K562 (cell line): ENCODE data around the gene SPNS2. TPM values are rescaled to one million over a fixed set of nuclear protein-coding genes. Genes with fewer than 3 reads are reported as not detected.

ENCODE experiments used
- ATAC-seq: fragments of 200-7000 bp; cut with Tn5 transposase; 3 replicates; pipeline ENCODE4 v1.9.1; 2020; ENCODE audit warnings: moderate library complexity
- BruUV-seq: library from RNA; stranded (reverse); fragments of 400-500 nt; replicated peaks from 2 replicates; lab custom pipeline; 2021; lab: Mats Ljungman, UMichigan
- CTCF ChIA-PET: fragments of 300-600 bp; formaldehyde crosslinking; extraction: SDS; loops from one replicate; lab custom pipeline; 2021; ENCODE audit warnings: low intra/inter-chr PET ratio; lab: Yijun Ruan, JAX
- POLR2A ChIA-PET: fragments of 300-600, 350-650 bp; sonication (Branson Sonifier 250); formaldehyde crosslinking; extraction: SDS; loops from one replicate; lab custom pipeline; 2021; ENCODE audit warnings: antibody characterized with exemption, inconsistent platforms; lab: Yijun Ruan, JAX
- DNase-seq, 4 experiments: peaks; one replicate each; pipeline versions ENCODE4 v3.0.0 to v3.0.0-alpha.2; 2011 to 2018; ENCODE audit warnings: low spot score in 3 of 4, mixed read lengths in 3 of 4; ENCODE audit errors: extremely low read depth in 1 of 4
- FAIRE-seq: peaks from 2 replicates; lab custom pipeline; 2011; peaks lifted over from hg19 to GRCh38; lab: Jason Lieb, UNC
- H2AFZ ChIP-seq: 2 replicates; pipeline ENCODE4 v1.6.0; 2011; ENCODE audit warnings: low read depth, low read length, control low read depth, inconsistent platforms
- H3K27ac ChIP-seq: fragments of 200-600 bp; 3 replicates; pipeline ENCODE4 v1.8.0; 2011; ENCODE audit warnings: low read depth, mild to moderate bottlenecking, control low read depth, inconsistent platforms, low read length, moderate library complexity, mixed read lengths; ENCODE audit errors: extremely low read depth
- H3K27me3 ChIP-seq, 2 experiments: fragments of 300-600 bp in 1 of 2; 2 replicates in 1 of 2; 3 replicates in 1 of 2; pipeline versions ENCODE4 v1.6.0 to v1.8.0; 2011; ENCODE audit warnings: inconsistent platforms in 2 of 2, low read length in 2 of 2, mild to moderate bottlenecking in 1 of 2, mixed read lengths in 1 of 2, moderate library complexity in 1 of 2; ENCODE audit not compliant: control insufficient read depth in 2 of 2, insufficient read depth in 2 of 2
- H3K36me3 ChIP-seq: fragments of 300-600 bp; 3 replicates; pipeline ENCODE4 v1.8.0; 2011; ENCODE audit warnings: mild to moderate bottlenecking, low read length, inconsistent platforms; ENCODE audit not compliant: control insufficient read depth, insufficient read depth
- H3K4me1 ChIP-seq, 2 experiments: fragments of 200-600 bp in 1 of 2; replicated peaks in 1 of 2; 2 replicates in 1 of 2; 3 replicates in 1 of 2; pipeline versions ENCODE4 v1.5.1 to v1.8.0; 2011; ENCODE audit warnings: inconsistent platforms in 2 of 2, low read length in 2 of 2, mild to moderate bottlenecking in 1 of 2, mixed read lengths in 1 of 2, moderate library complexity in 1 of 2; ENCODE audit not compliant: control insufficient read depth in 2 of 2, insufficient read depth in 2 of 2
- H3K4me2 ChIP-seq: 2 replicates; pipeline ENCODE4 v1.6.1; 2011; ENCODE audit warnings: low read length, control low read depth, inconsistent platforms, mixed read lengths; ENCODE audit not compliant: insufficient read depth
- H3K4me3 ChIP-seq: fragments of 200-600 bp; sonication (generic), shearing (Covaris generic); 2 replicates; pipeline ENCODE4 v1.5.1; 2016; ENCODE audit warnings: control low read depth, inconsistent platforms
- H3K79me2 ChIP-seq: fragments of 200-600 bp; 3 replicates; pipeline ENCODE4 v1.8.0; 2011; ENCODE audit warnings: low read length, inconsistent platforms; ENCODE audit not compliant: control insufficient read depth, insufficient read depth
- H3K9ac ChIP-seq, 2 experiments: 2 replicates each; pipeline versions ENCODE4 v1.6.0 to v1.6.1; 2011; ENCODE audit warnings: low read depth in 2 of 2, low read length in 2 of 2, control low read depth in 1 of 2, inconsistent platforms in 1 of 2, mild to moderate bottlenecking in 1 of 2, mixed read lengths in 1 of 2; ENCODE audit not compliant: insufficient read depth in 1 of 2
- H3K9me1 ChIP-seq: one replicate; pipeline ENCODE4 v1.6.0; 2011; ENCODE audit warnings: inconsistent platforms, mild to moderate bottlenecking, low read length, moderate library complexity; ENCODE audit not compliant: control insufficient read depth, insufficient read depth
- H3K9me3 ChIP-seq: replicated peaks from 2 replicates; pipeline ENCODE4 v1.5.1; 2011; ENCODE audit warnings: low read depth, low read length, inconsistent platforms; ENCODE audit not compliant: control insufficient read depth, insufficient read depth
- H4K20me1 ChIP-seq: replicated peaks from 2 replicates; pipeline ENCODE4 v1.6.1; 2011; ENCODE audit warnings: low read length, inconsistent platforms, mixed read lengths; ENCODE audit not compliant: control insufficient read depth, insufficient read depth
- BRF1 ChIP-seq: IDR thresholded peaks from 3 replicates; pipeline ENCODE4 v1.6.1; 2011; ENCODE audit warnings: borderline replicate concordance, mild to moderate bottlenecking; ENCODE audit not compliant: insufficient read length; ENCODE audit errors: extremely low read depth
- DEAF1 ChIP-seq: fragments of 450-650 bp; formaldehyde crosslinking; IDR thresholded peaks from 2 replicates; pipeline ENCODE4 v1.4.0; 2020; ENCODE audit warnings: mild to moderate bottlenecking, moderate library complexity
- EGR1 ChIP-seq: fragments of 450-650 bp; conservative IDR thresholded peaks from 2 replicates; pipeline ENCODE4 v1.6.1; 2017; ENCODE audit warnings: mild to moderate bottlenecking
- ERF ChIP-seq: fragments of 450-650 bp; formaldehyde crosslinking; IDR thresholded peaks from 2 replicates; pipeline ENCODE4 v1.4.0; 2020; ENCODE audit warnings: mild to moderate bottlenecking, mixed read lengths
- HNRNPL ChIP-seq: fragments of 200-400 bp; formaldehyde crosslinking; IDR thresholded peaks from 2 replicates; pipeline ENCODE4 v1.6.1; 2017; ENCODE audit warnings: low read depth, mild to moderate bottlenecking, low read length
- IRF1 ChIP-seq: sonication (generic); formaldehyde crosslinking; IDR thresholded peaks from 2 replicates; pipeline ENCODE4 v1.8.0; 2022; ENCODE audit warnings: missing genetic modification reagents, mild to moderate bottlenecking, borderline replicate concordance
- KDM1A ChIP-seq, 2 experiments: fragments of 450-650 bp; IDR thresholded peaks; 2 replicates each; pipeline ENCODE4 v1.6.1; 2016; ENCODE audit warnings: mild to moderate bottlenecking in 2 of 2
- KLF16 ChIP-seq: IDR thresholded peaks from 2 replicates; pipeline ENCODE4 v1.6.1; 2016; ENCODE audit warnings: antibody characterized with exemption
- MAX ChIP-seq: sonication (generic); formaldehyde crosslinking; IDR thresholded peaks from 2 replicates; pipeline ENCODE4 v1.9.0; 2022; ENCODE audit warnings: mild to moderate bottlenecking, missing genetic modification reagents
- NR2C2 ChIP-seq, 2 experiments: fragments of 200-800 bp in 1 of 2; sonication (Bioruptor generic) in 1 of 2; sonication (generic) in 1 of 2; formaldehyde crosslinking in 1 of 2; IDR thresholded peaks; 2 replicates each; pipeline versions ENCODE4 v1.6.1 to v1.8.0; 2016 to 2022; ENCODE audit warnings: mild to moderate bottlenecking in 1 of 2, missing compliant biosample characterization in 1 of 2, missing genetic modification characterization in 1 of 2, missing genetic modification reagents in 1 of 2
- RBM25 ChIP-seq: fragments of 200-400 bp; formaldehyde crosslinking; IDR thresholded peaks from 2 replicates; pipeline ENCODE4 v1.6.1; 2018; ENCODE audit warnings: low read length, low read depth, moderate library complexity; ENCODE audit not compliant: severe bottlenecking
- XRCC3 ChIP-seq: fragments of 450-650 bp; IDR thresholded peaks from 2 replicates; pipeline ENCODE4 v1.6.1; 2017; ENCODE audit warnings: mild to moderate bottlenecking, moderate library complexity
- ZFP36 ChIP-seq: fragments of 150-350 bp; IDR thresholded peaks from 2 replicates; pipeline ENCODE4 v1.6.1; 2018; ENCODE audit warnings: low read length, low read depth; ENCODE audit not compliant: partially characterized antibody
- ZNF408 ChIP-seq: fragments of 250-450 bp; sonication (Bioruptor Pico); IDR thresholded peaks from 2 replicates; pipeline ENCODE4 v1.4.0; 2020; ENCODE audit warnings: low read depth, mild to moderate bottlenecking, moderate library complexity
- WGBS: fragments of 100-300 bp; shearing (Covaris generic); methylation state at CpG from one replicate; pipeline ENCODE4 v1.1.6; 2016; ENCODE audit warnings: low coverage, mixed read lengths; ENCODE audit not compliant: insufficient coverage; ENCODE audit errors: missing lambda C conversion rate; 5-methylcytosine and 5-hydroxymethylcytosine counted together
- in situ Hi-C: fragments of 300-500 bp; cut with MboI; formaldehyde crosslinking; loops from 4 replicates; pipeline ENCODE4 v1.15.0; 2018; ENCODE audit warnings: inconsistent platforms, mixed read lengths
- intact Hi-C: fragments of 100-400 bp; cut with micrococcal nuclease; formaldehyde crosslinking; loops from 2 replicates; pipeline ENCODE4 v1.14.2; 2022
- polyA plus RNA-seq, 8 experiments: library from polyadenylated mRNA; depleted of rRNA in 4 of 8; stranded (reverse) in 5 of 8; unstranded in 3 of 8; fragments of >200 nt; fragmentation: Nextera tagmentation in 2 of 8; fragmentation: Illumina TruSeq in 1 of 8; extraction: Ambion mirVana in 2 of 8; extraction: Trizol in 1 of 8; gene quantifications; 2 replicates each; pipeline versions ENCODE4 v1.2.1 to v1.2.3, GENCODE V29; 2011 to 2014; ENCODE audit warnings: inconsistent platforms in 1 of 8, missing spikeins in 1 of 8
- total RNA-seq, 7 experiments: library from RNA; depleted of rRNA in 6 of 7; stranded (reverse); fragments of >200 nt in 6 of 7; fragmentation: Illumina TruSeq in 2 of 7; extraction: Trizol in 2 of 7; gene quantifications; 2 replicates each; pipeline versions ENCODE4 v1.2.1 to v1.2.3, GENCODE V29; 2011 to 2021; ENCODE audit warnings: low replicate concordance in 1 of 7

SPNS2 gene
- total and polyA plus RNA-seq, 9 of the 15 experiments (the other 6 are each of a cell fraction or from before 2014, with no cell fraction given), result 0.06 TPM; not detected in 8

GRCh38 chr17:4478318-4478830, 20.3 kb upstream of the SPNS2 start (continued):
- no peak for TF ChIP-seq BRF1
- TF ChIP-seq EGR1, result no peak
- TF ChIP-seq KLF16, result no peak
- no peak for TF ChIP-seq ZNF408 (CRISPR knock-in tag)
- no peak for TF ChIP-seq MAX (CRISPR knock-in tag)
- no peak for TF ChIP-seq ERF (CRISPR knock-in tag)

- FAIRE-seq (no peak), ATAC-seq (no peak)
Measured at GRCh38 chr17:4479340-4479981, 19.2 kb upstream of the SPNS2 start.

More at GRCh38 chr17:4479340-4479981, 19.2 kb upstream of the SPNS2 start:
- BruUV-seq, result no TSS peak
- peaks cover 6 to 57% of the 10 kb centered on the region in 2 experiments; a peak in 4 of 5 replicates for H3K27me3 ChIP-seq
- DNase-seq, result no peak
- H3K9me3 ChIP-seq, result no peaks in the 10 kb centered on the region
- no peak overlapping the region for H3K9ac ChIP-seq
- in situ Hi-C loops, result no loop called here
- 0% methylated on average over 7 of the region's 8 CpGs for WGBS
- H3K4me1 ChIP-seq, result no peaks in the 10 kb centered on the region
- TF ChIP-seq RBM25 (peak; percentile 34), KDM1A (IDR thresholded peaks at IDR 0.05) (0 out of 4 replicates have a peak, but pooled peaks of 1 of the 2 experiments have one; percentile 15), XRCC3 (no peak), IRF1 (CRISPR knock-in tag) (no peak), ZFP36 (peak; percentile 45), DEAF1 (CRISPR knock-in tag) (no peak), HNRNPL (no peak), NR2C2 (CRISPR knock-in tag; IDR thresholded peaks at IDR 0.05) (no peak), NR2C2 (tag; IDR thresholded peaks at IDR 0.05) (no peak)
- TF ChIP-seq, all 486 proteins: peak for 3
- CTCF ChIA-PET, result no interaction called here
- intact Hi-C loops, result no loop called here
- Histone ChIP-seq H3K36me3 (no peaks in the 10 kb centered on the region), H3K9me1 (no peaks in the 10 kb centered on the region), H3K27ac (no peak overlapping the region), H3K4me3 (no peak overlapping the region), H4K20me1 (no peaks in the 10 kb centered on the region), H3K79me2 (no peaks in the 10 kb centered on the region), H3K4me2 (no peak overlapping the region), H2AFZ (no peak overlapping the region)
- POLR2A ChIA-PET, result no interaction called here
